ENCODE results near the gene ASPRV1.

Gene ASPRV1

GRCh38 chr2:69965756-69966445, 4.5 kb upstream of the ASPRV1 start:
- Histone ChIP-seq H3K9me3 (ENCODE audit: control insufficient read depth, low read length) (no peaks in the 10 kb centered on the region), H3K4me1 (ENCODE audit: control insufficient read depth, insufficient read depth, low read length, poor library complexity, severe bottlenecking) (no peaks in the 10 kb centered on the region), H3K27me3 (replicated peaks; ENCODE audit: control insufficient read depth, insufficient read depth, low read length, poor library complexity, severe bottlenecking) (no peaks in the 10 kb centered on the region), H3K36me3 (ENCODE audit: control insufficient read depth, insufficient read depth, low read length) (no peaks in the 10 kb centered on the region), H3K4me3 (ENCODE audit: insufficient read depth, low read depth, low read length, poor library complexity, severe bottlenecking) (no peak overlapping the region), H3K27ac (ENCODE audit: insufficient read depth, low read length, poor library complexity, severe bottlenecking) (no peak overlapping the region)
- DNase-seq, result no peak

DNA sequence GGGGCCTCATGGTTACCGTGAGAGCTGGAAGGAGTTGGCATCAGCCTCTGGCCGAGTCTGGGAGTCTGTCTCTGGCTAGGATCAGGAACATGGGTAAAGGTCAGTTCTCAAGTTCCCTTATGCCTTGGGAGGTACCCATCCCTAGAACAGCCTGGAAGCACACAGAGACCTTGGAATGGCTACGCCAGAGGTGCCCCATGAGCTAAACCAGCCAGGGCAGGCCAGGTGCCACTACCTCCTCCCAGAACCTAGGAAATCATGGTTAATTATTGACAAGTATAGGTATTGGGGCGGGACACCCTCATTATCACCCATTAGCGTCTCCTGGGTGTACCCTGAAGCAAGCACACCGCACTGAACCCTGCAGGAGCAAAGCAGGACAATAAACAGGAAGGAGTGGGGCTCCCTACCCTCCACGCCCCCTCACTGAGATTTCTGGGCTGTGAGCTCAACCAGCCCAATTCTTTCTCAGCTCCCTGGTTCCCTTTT, 3.0 kb upstream of the ASPRV1 start:
- H3K36me3 ChIP-seq (ENCODE audit: control insufficient read depth, insufficient read depth, low read length), result no peaks in the 10 kb centered on the region
- no peaks in the 10 kb centered on the region for H3K9me3 ChIP-seq (ENCODE audit: control insufficient read depth, low read length)
- no peak overlapping the region for H3K27ac ChIP-seq (ENCODE audit: insufficient read depth, low read length, poor library complexity, severe bottlenecking)
- no peak overlapping the region for H3K4me3 ChIP-seq (ENCODE audit: insufficient read depth, low read depth, low read length, poor library complexity, severe bottlenecking)
- H3K4me1 ChIP-seq (ENCODE audit: control insufficient read depth, insufficient read depth, low read length, poor library complexity, severe bottlenecking), result no peaks in the 10 kb centered on the region
- no peaks in the 10 kb centered on the region for H3K27me3 ChIP-seq (replicated peaks; ENCODE audit: control insufficient read depth, insufficient read depth, low read length, poor library complexity, severe bottlenecking)
- no peak for DNase-seq

DNA sequence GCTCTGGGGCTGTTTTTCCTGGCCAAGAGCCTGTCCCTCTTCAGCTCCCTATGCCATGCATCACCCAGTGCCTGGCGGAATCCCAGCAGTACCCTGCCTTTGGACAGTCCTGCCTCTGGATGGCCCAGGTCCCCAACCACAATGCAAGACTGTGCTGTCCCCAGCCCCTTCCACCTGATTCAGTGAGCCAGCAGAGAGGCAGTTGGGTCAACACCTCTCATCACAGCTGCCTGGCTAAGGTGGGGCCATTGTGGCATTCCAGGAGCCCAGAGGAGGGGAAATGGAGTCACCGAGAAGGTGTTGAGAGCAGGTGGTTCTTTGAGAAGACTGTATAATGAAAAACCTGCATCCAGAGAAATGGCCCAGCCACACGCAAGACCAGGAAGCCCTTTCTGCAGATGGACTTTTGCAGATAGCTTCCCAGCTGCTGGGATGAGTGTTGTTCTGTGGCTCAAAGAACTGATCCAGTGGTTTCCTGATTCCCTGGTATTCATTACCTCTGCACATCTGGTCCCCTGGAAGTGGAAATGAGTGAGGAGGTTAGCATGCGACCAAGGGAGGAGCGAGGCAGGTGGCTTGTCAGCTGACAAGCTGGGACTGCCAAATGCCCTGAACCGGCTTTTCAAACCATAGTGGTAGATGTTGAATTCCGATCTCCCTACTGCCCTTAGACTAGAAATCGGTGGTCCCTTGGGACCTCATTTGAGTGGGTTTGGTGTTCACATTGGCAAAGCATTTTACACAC, 1.7 kb upstream of the ASPRV1 start:
- H3K4me3 ChIP-seq (ENCODE audit: insufficient read depth, low read depth, low read length, poor library complexity, severe bottlenecking), result no peak overlapping the region
- no peaks in the 10 kb centered on the region for H3K9me3 ChIP-seq (ENCODE audit: control insufficient read depth, low read length)
- H3K4me1 ChIP-seq (ENCODE audit: control insufficient read depth, insufficient read depth, low read length, poor library complexity, severe bottlenecking), result no peaks in the 10 kb centered on the region
- no peaks in the 10 kb centered on the region for H3K27me3 ChIP-seq (replicated peaks; ENCODE audit: control insufficient read depth, insufficient read depth, low read length, poor library complexity, severe bottlenecking)
- H3K27ac ChIP-seq (ENCODE audit: insufficient read depth, low read length, poor library complexity, severe bottlenecking), result no peak overlapping the region
- no peaks in the 10 kb centered on the region for H3K36me3 ChIP-seq (ENCODE audit: control insufficient read depth, insufficient read depth, low read length)
- no peak for DNase-seq

DNA sequence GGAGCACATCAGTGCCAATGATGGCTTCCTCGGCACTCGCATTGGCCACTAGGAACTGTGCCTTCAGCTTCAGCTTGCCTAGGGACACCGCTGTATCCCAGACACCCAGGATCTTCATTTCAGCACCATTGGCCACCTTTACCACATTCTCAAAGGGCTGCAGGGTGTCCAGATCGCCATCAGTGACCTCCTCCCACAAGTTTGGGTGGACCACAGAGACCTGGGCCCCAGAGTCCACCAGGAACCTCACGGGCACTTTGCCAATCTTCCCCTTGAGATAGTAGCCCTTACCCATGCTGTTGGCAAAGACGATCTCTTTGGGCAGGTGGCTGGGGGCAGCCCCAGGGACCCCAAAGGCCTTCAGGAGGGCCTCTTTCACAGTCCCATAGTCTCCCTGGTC, 610 bp downstream of the ASPRV1 start:
- no peak overlapping the region for H3K4me3 ChIP-seq (ENCODE audit: insufficient read depth, low read depth, low read length, poor library complexity, severe bottlenecking)
- H3K27me3 ChIP-seq (replicated peaks; ENCODE audit: control insufficient read depth, insufficient read depth, low read length, poor library complexity, severe bottlenecking), result no peaks in the 10 kb centered on the region
- no peaks in the 10 kb centered on the region for H3K9me3 ChIP-seq (ENCODE audit: control insufficient read depth, low read length)
- no peaks in the 10 kb centered on the region for H3K36me3 ChIP-seq (ENCODE audit: control insufficient read depth, insufficient read depth, low read length)
- H3K27ac ChIP-seq (ENCODE audit: insufficient read depth, low read length, poor library complexity, severe bottlenecking), result no peak overlapping the region
- no peaks in the 10 kb centered on the region for H3K4me1 ChIP-seq (ENCODE audit: control insufficient read depth, insufficient read depth, low read length, poor library complexity, severe bottlenecking)
- no peak for DNase-seq

DNA sequence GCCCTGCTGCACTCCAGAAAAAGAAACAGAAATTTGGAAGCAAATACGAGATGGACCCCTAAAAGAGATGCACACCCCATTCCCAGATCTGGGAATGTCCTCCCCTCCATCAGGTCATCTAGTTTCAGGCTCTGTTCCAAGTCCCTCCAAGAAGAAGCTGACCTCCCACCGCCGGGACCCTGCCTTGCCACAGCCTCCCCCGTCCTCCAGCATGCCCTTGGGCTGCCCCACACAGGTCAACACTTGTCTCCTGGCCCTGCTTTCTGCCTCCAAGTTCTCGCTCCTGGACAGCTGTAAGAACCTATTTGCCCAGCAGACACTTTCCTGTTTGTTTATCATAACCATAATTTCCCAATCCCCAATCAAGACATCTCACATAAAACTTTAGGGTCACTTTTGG, 2.0 kb downstream of the ASPRV1 start:
- no peak overlapping the region for H3K27ac ChIP-seq (ENCODE audit: insufficient read depth, low read length, poor library complexity, severe bottlenecking)
- H3K4me1 ChIP-seq (ENCODE audit: control insufficient read depth, insufficient read depth, low read length, poor library complexity, severe bottlenecking), result no peaks in the 10 kb centered on the region
- H3K4me3 ChIP-seq (ENCODE audit: insufficient read depth, low read depth, low read length, poor library complexity, severe bottlenecking), result no peak overlapping the region
- H3K36me3 ChIP-seq (ENCODE audit: control insufficient read depth, insufficient read depth, low read length), result no peaks in the 10 kb centered on the region
- no peaks in the 10 kb centered on the region for H3K27me3 ChIP-seq (replicated peaks; ENCODE audit: control insufficient read depth, insufficient read depth, low read length, poor library complexity, severe bottlenecking)
- no peaks in the 10 kb centered on the region for H3K9me3 ChIP-seq (ENCODE audit: control insufficient read depth, low read length)
- DNase-seq, result no peak

GRCh38 chr2:69958480-69958879, 3.0 kb downstream of the ASPRV1 start:
- no peak overlapping the region for H3K27ac ChIP-seq (ENCODE audit: insufficient read depth, low read length, poor library complexity, severe bottlenecking)
- H3K9me3 ChIP-seq (ENCODE audit: control insufficient read depth, low read length), result no peaks in the 10 kb centered on the region
- H3K27me3 ChIP-seq (replicated peaks; ENCODE audit: control insufficient read depth, insufficient read depth, low read length, poor library complexity, severe bottlenecking), result no peaks in the 10 kb centered on the region
- H3K36me3 ChIP-seq (ENCODE audit: control insufficient read depth, insufficient read depth, low read length), result no peaks in the 10 kb centered on the region
- DNase-seq, result no peak
- no peak overlapping the region for H3K4me3 ChIP-seq (ENCODE audit: insufficient read depth, low read depth, low read length, poor library complexity, severe bottlenecking)
- no peaks in the 10 kb centered on the region for H3K4me1 ChIP-seq (ENCODE audit: control insufficient read depth, insufficient read depth, low read length, poor library complexity, severe bottlenecking)

GRCh38 chr2:69957965-69958364, 3.5 kb downstream of the ASPRV1 start:
- no peaks in the 10 kb centered on the region for H3K27me3 ChIP-seq (replicated peaks; ENCODE audit: control insufficient read depth, insufficient read depth, low read length, poor library complexity, severe bottlenecking)
- no peaks in the 10 kb centered on the region for H3K4me1 ChIP-seq (ENCODE audit: control insufficient read depth, insufficient read depth, low read length, poor library complexity, severe bottlenecking)
- H3K27ac ChIP-seq (ENCODE audit: insufficient read depth, low read length, poor library complexity, severe bottlenecking), result no peak overlapping the region
- no peak overlapping the region for H3K4me3 ChIP-seq (ENCODE audit: insufficient read depth, low read depth, low read length, poor library complexity, severe bottlenecking)
- no peaks in the 10 kb centered on the region for H3K36me3 ChIP-seq (ENCODE audit: control insufficient read depth, insufficient read depth, low read length)
- H3K9me3 ChIP-seq (ENCODE audit: control insufficient read depth, low read length), result no peaks in the 10 kb centered on the region
- no peak for DNase-seq

GRCh38 chr2:69956475-69956979, 4.9 kb downstream of the ASPRV1 start:
- Histone ChIP-seq H3K9me3 (ENCODE audit: control insufficient read depth, low read length) (no peaks in the 10 kb centered on the region), H3K4me3 (ENCODE audit: insufficient read depth, low read depth, low read length, poor library complexity, severe bottlenecking) (no peak overlapping the region), H3K27me3 (replicated peaks; ENCODE audit: control insufficient read depth, insufficient read depth, low read length, poor library complexity, severe bottlenecking) (no peaks in the 10 kb centered on the region), H3K4me1 (ENCODE audit: control insufficient read depth, insufficient read depth, low read length, poor library complexity, severe bottlenecking) (no peaks in the 10 kb centered on the region), H3K27ac (ENCODE audit: insufficient read depth, low read length, poor library complexity, severe bottlenecking) (no peak overlapping the region), H3K36me3 (ENCODE audit: control insufficient read depth, insufficient read depth, low read length) (no peaks in the 10 kb centered on the region)
- no peak for DNase-seq

GRCh38 chr2:69955029-69955428, 6.4 kb downstream of the ASPRV1 start:
- DNase-seq, result no peak
- Histone ChIP-seq H3K27me3 (replicated peaks; ENCODE audit: control insufficient read depth, insufficient read depth, low read length, poor library complexity, severe bottlenecking) (no peaks in the 10 kb centered on the region), H3K9me3 (ENCODE audit: control insufficient read depth, low read length) (no peaks in the 10 kb centered on the region), H3K4me1 (ENCODE audit: control insufficient read depth, insufficient read depth, low read length, poor library complexity, severe bottlenecking) (no peaks in the 10 kb centered on the region), H3K27ac (ENCODE audit: insufficient read depth, low read length, poor library complexity, severe bottlenecking) (no peak overlapping the region), H3K4me3 (ENCODE audit: insufficient read depth, low read depth, low read length, poor library complexity, severe bottlenecking) (no peak overlapping the region), H3K36me3 (ENCODE audit: control insufficient read depth, insufficient read depth, low read length) (no peaks in the 10 kb centered on the region)

- DNase-seq, result no peak
- H3K9me3 ChIP-seq (ENCODE audit: control insufficient read depth, low read length), result no peaks in the 10 kb centered on the region
- no peak overlapping the region for H3K27ac ChIP-seq (ENCODE audit: insufficient read depth, low read length, poor library complexity, severe bottlenecking)
- H3K36me3 ChIP-seq (ENCODE audit: control insufficient read depth, insufficient read depth, low read length), result no peaks in the 10 kb centered on the region
- H3K4me3 ChIP-seq (ENCODE audit: insufficient read depth, low read depth, low read length, poor library complexity, severe bottlenecking), result no peak overlapping the region
- H3K4me1 ChIP-seq (ENCODE audit: control insufficient read depth, insufficient read depth, low read length, poor library complexity, severe bottlenecking), result no peaks in the 10 kb centered on the region
- H3K27me3 ChIP-seq (replicated peaks; ENCODE audit: control insufficient read depth, insufficient read depth, low read length, poor library complexity, severe bottlenecking), result no peaks in the 10 kb centered on the region
Observed at GRCh38 chr2:69954084-69954483, 7.3 kb downstream of the ASPRV1 start.

Measured in effector memory CD4-positive, alpha-beta T cell (primary cell).